GM18499 (cell line): ENCODE measurements around the gene NR1I3.
"Not testable (repeated sequence)": the region's sequence is repeated elsewhere in the genome, so short reads cannot be mapped to it uniquely, and the experiment has no call there.

Experiments
- ATAC-seq: cut with Tn5 transposase; IDR thresholded peaks from one replicate; pipeline ENCODE4 v1.9.1; 2021; ENCODE audit warnings: moderate number of reproducible peaks; ENCODE audit not compliant: insufficient read depth, unreplicated experiment

Gene NR1I3

DNA sequence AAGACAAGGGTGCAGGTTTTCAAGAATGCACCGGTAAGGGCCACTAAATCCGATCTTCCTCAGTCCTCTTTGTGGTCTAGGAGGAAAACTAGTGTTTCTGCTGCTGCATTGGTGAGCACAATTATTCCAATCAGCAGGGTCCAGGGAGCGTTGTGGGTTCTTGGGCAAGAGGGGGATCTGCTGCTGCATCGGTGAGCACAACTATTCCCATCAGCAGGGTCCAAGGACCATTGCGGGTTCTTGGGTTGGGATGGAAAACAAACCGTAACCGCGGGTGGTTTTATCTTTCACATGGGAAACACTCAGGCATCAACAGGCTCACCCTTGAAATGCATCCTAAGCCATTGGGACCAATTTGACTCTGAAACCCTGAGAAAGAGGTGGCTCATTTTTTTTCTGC is 13.6 kb upstream of the NR1I3 start:
- ATAC-seq: no peak

- no peak for ATAC-seq
Observed at GRCh38 chr1:161250829-161251228, 12.8 kb upstream of the NR1I3 start.

DNA sequence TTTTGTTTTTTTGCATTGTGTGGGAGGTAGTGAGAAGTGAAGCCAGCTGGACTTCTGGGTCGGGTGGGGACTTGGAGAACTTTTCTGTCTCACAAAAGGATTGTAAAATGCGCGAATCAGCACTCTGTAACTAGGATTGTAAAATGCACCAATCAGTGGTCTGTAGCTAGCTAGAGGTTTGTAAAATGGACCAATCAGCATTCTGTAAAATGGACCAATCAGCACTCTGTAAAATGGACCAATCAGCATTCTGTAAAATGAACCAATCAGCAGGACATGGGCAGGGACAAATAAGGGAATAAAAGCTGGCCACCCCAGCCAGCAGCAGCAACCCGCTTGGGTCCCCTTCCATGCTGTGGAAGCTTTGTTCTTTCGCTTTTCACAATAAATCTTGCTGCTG is 12.1 kb upstream of the NR1I3 start:
- not testable (repeated sequence) for ATAC-seq

DNA sequence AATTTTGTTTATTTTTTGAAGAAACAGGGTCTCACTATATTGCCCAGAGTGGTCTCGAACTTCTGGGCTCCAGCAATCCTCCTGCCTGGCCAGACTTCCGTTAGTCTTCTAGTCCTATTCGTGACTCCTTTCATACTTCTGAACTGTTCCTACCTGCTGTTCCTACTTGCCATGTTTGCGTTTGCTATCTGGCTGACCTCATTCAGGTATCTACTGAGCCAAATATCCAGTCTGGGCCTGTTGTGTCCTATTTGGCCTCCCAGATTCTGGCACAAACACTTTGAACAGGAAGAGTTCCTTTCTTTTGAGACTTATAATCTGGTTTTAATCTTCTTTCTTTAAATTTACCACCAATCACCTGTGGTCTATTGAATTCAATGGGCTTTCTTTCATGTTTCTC is 6.9 kb upstream of the NR1I3 start:
- ATAC-seq: no peak

- ATAC-seq: no peak
Observed at GRCh38 chr1:161242313-161242712, 4.3 kb upstream of the NR1I3 start.

- ATAC-seq: no peak
Observed at GRCh38 chr1:161241682-161242081, 3.7 kb upstream of the NR1I3 start.

DNA sequence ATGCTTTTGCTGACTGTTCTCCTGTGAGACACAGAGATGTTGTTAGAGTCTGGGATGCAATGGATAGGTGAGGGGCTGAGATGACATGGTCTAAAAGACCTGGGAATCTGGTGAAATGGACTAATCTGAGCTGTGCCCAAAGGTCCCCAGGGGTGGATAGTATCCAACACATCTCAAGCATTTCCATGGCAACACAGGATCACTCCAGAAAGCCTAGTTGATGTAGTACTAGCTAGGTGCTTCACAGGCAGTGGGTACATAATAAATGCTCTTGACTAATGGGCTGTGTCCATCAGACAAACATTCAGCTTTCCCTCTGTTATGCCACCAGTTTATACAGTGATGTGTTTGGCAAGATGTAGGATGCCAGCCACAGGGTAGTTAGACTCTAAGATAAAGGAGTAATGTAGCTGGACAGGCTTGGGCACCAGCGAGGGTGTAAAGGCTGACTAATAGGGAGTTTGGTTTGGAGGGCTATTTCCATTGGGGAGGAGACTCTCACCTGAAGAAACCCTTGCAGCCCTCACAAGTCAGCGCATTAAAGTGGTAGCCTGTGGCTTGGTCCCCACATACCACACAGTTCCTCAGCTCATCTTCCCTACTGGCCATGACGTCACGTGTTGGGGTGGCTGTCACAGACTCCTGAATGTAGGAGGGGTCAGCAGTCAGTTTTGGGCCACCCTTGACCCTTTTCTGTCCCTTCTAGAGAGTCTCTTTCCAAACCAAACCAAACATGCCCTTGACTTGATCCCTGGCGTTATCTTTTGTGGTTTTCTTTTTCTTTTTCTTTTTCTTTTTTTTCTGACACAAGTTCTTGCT is 1.8 kb downstream of the NR1I3 start:
- ATAC-seq: no peak

- ATAC-seq: no peak
Observed at GRCh38 chr1:161233102-161233501, 4.9 kb downstream of the NR1I3 start.

- ATAC-seq: no peak
Observed at GRCh38 chr1:161230762-161231161, 7.2 kb downstream of the NR1I3 start.

DNA sequence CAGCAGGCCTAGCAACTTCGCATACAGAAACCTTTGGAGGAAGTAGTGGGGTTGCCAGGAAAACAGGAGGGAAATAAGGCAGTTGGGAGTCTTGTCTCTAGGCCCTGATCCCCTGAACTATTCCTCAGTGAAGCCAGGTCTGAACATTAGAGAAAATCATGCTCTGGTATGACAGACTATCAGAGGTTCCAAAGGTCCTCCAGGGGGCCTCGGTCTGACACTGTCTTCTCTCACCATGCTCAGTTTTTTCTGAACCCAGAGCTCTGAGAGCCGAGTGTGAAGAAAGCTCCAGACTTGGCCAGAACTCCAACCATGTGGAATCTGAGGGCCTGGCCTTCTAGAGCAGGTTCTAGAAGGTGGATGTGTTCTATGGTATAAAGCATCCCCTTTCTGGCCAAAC is 8.1 kb downstream of the NR1I3 start:
- no peak for ATAC-seq

DNA sequence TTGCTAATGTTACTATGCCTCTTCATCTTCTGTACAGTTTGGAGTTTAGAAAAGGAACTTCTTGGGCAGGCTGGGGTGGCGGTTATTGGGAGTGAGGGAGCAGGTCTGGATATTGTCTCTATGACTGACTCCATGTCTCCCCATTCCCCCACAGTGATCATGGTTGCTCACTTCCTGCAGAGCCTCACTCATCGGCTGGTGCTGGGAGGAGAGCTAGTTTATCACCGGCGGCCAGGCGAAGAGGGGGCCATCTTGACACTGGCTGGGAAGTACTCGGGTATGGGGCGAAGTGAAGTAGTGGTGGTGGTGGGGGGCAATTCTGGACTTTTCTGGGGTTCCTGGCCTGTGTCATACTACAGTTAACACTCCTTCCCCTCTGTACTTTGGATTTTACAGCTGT is 10.0 kb downstream of the NR1I3 start:
- ATAC-seq: no peak

- ATAC-seq: no peak
Observed at GRCh38 chr1:161227196-161227871, 10.7 kb downstream of the NR1I3 start.

GRCh38 chr1:161226759-161227158 is 11.2 kb downstream of the NR1I3 start:
- ATAC-seq: no peak

GRCh38 chr1:161226320-161226711 is 11.7 kb downstream of the NR1I3 start:
- no peak for ATAC-seq

GRCh38 chr1:161225534-161226319 is 12.3 kb downstream of the NR1I3 start, which contains the start of gene TOMM40L:
Gene TOMM40L, plus strand, starts transcription at chr1:161226060. Its CDS starts 430 bp downstream, at chr1:161226490.
- ATAC-seq: peak; percentile 92

- no peak for ATAC-seq
Observed at GRCh38 chr1:161225178-161225533, 12.8 kb downstream of the NR1I3 start.

GRCh38 chr1:161224695-161225087 is 13.3 kb downstream of the NR1I3 start:
- not testable (repeated sequence) for ATAC-seq

DNA sequence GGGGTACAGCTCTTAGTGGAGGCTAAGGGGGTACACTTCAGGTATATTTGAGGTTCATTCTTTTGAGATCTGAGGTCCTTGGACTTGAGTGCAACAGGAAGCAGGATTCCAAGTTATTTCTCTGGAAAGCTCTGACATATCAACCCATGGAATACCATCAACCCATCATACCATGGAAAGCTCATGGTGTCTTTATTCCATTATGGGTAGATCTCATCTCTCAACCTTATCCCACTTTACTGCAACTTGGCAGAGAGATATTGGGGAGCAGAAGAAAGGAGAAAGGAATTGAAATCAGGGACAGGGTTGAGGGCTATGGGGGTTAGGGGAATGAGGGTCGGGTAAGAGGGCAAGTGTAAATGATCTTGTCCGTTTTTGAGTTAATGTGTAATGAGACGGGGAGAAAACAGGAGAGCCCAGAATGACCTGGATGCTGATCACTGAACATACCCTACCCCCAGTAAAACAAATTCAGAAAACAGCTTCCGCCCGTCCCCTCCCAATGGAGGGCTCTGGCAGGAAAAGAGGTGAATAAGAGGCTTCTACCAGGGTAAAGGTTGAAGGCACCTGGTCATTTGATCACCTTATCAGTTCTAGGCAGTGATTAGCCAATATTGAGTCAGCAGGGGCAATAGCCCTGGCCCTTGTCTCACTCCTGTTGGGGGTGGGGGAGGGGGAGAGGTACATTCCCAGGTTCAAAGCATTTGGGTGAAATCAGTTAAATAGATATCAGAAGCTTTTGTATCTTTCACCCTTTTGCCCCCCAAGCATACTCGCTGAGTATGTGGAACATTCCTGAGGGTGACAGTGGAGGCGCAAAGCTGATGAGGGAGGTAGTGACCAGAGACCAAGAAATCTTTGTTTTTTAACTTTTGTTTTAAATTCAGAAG is 14.0 kb downstream of the NR1I3 start:
- no peak for ATAC-seq

GRCh38 chr1:161222175-161223019 is 15.6 kb downstream of the NR1I3 start:
- ATAC-seq: no peak
